Muscle of leg (tissue), 11 donors: ENCODE measurements around the gene ACRV1. TPM values are rescaled to one million over a fixed set of nuclear protein-coding genes. Genes with fewer than 3 reads are reported as not detected.

Experiments
- DNase-seq: peaks from one replicate; pipeline ENCODE4 v3.0.0; 2013
- H3K27ac ChIP-seq: one replicate; pipeline ENCODE4 v1.5.1; 2013; ENCODE audit warnings: mild to moderate bottlenecking, low read length, control low read depth
- H3K27me3 ChIP-seq: one replicate; pipeline ENCODE4 v1.6.1; 2013; ENCODE audit warnings: low read length; ENCODE audit not compliant: control insufficient read depth, insufficient read depth
- H3K36me3 ChIP-seq: one replicate; pipeline ENCODE4 v1.6.1; 2013; ENCODE audit warnings: low read length; ENCODE audit not compliant: control insufficient read depth, insufficient read depth
- H3K4me1 ChIP-seq: one replicate; pipeline ENCODE4 v1.6.1; 2013; ENCODE audit warnings: low read length; ENCODE audit not compliant: control insufficient read depth, insufficient read depth
- H3K4me3 ChIP-seq: one replicate; pipeline ENCODE4 v1.5.1; 2013; ENCODE audit warnings: low read length, control low read depth
- H3K9me3 ChIP-seq: replicated peaks from 2 replicates; pipeline ENCODE4 v1.6.1; 2013; ENCODE audit warnings: low read depth, low read length; ENCODE audit not compliant: control insufficient read depth
- WGBS: methylation state at CpG from one replicate; pipeline ENCODE4 v1.1.5; 2013; ENCODE audit warnings: missing lambda C conversion rate; ENCODE audit not compliant: insufficient coverage; 5-methylcytosine and 5-hydroxymethylcytosine counted together
- polyA plus RNA-seq, 8 donors: library from polyadenylated mRNA; unstranded; fragments of 120-200 nt; gene quantifications; one replicate each; pipeline versions ENCODE4 v1.2.1 to v1.2.3, GENCODE V29; 2013; ENCODE audit warnings: inconsistent platforms in 1 of 8, low replicate concordance in 1 of 8; ENCODE audit not compliant: insufficient read length in 8 of 8, insufficient read depth in 1 of 8
- total RNA-seq: library from RNA; stranded (reverse); fragments of 120-200 nt; gene quantifications from one replicate; pipeline ENCODE4 v1.2.4, GENCODE V29; 2013

ACRV1 gene
- total and polyA plus RNA-seq, 9 donors: 0.26 to 0.78 (median 0.37) TPM; not detected in 1

DNA sequence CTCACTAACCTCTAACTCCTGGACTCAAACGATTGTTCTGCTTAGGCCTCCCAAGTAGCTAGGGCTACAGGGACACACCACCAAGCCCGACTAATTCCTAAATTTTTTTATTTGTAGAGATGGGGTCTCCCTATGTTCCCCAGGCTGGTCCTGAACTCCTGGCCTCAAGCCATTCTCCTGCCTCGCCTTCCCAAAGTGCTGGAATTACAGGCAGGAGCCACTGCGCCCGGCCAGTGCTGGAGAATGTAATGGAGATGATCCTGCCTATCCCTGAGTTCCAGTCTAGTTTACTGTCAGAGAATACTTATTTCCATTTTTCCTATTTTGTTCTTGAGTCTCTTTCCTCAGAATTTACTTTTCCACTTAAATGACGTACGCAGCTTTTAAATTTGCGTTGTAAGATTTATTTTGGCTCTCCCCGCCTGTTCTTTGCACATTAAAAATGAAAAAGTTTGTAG is 55.9 kb downstream of the ACRV1 start, which contains the start of gene CHEK1:
CHEK1 (plus strand) TSS at position 408 of the 458 bp plus-strand sequence. CDS start 1,606 bp downstream, outside the sequence.
- no peaks in the 10 kb centered on the region for H3K27me3 ChIP-seq
- WGBS: no CpG with 5 or more reads among the region's 9 CpGs
- peaks cover 8% of the 10 kb centered on the region for H3K4me1 ChIP-seq
- H3K27ac ChIP-seq: peak within 1 kb of the TSS; percentile 99
- no peaks in the 10 kb centered on the region for H3K9me3 ChIP-seq
- peaks cover 17% of the 10 kb centered on the region for H3K36me3 ChIP-seq
- peak within 1 kb of the TSS; percentile 85 for H3K4me3 ChIP-seq
- DNase-seq: no peak

GRCh38 chr11:125623064-125623463 is 57.6 kb downstream of the ACRV1 start:
- Histone ChIP-seq H3K4me1 (peaks cover 8% of the 10 kb centered on the region), H3K27me3 (no peaks in the 10 kb centered on the region), H3K27ac (no peak overlapping the region), H3K9me3 (no peaks in the 10 kb centered on the region), H3K4me3 (no peak overlapping the region), H3K36me3 (peaks cover 33% of the 10 kb centered on the region)
- no peak for DNase-seq
- WGBS: no CpG with 5 or more reads among the region's 1 CpG

- Histone ChIP-seq H3K27ac (no peak overlapping the region), H3K4me1 (peaks cover 8% of the 10 kb centered on the region), H3K4me3 (no peak overlapping the region), H3K36me3 (peaks cover 36% of the 10 kb centered on the region), H3K9me3 (no peaks in the 10 kb centered on the region), H3K27me3 (no peaks in the 10 kb centered on the region)
- WGBS: no CpG with 5 or more reads among the region's 2 CpGs
- DNase-seq: no peak
Measured at GRCh38 chr11:125621995-125622394, 58.7 kb downstream of the ACRV1 start.

Other genes with a start within 250 kb of the ACRV1 start
- 10.6 TPM for gene FEZ1, start 184.6 kb downstream of the ACRV1 start, total RNA-seq
- 10 to 100 TPM in 3 of 8 donors, 1 to 10 TPM in 5; 4.4 to 11.9 (median 7.4) TPM for gene FEZ1, start 184.6 kb downstream of the ACRV1 start, polyA plus RNA-seq
- 40.3 TPM for gene EI24, start 111.4 kb downstream of the ACRV1 start, total RNA-seq
- gene EI24, start 111.4 kb downstream of the ACRV1 start, polyA plus RNA-seq: 10 to 100 TPM; 51.4 to 83.3 (median 66.8) TPM
- gene STT3A, start 88.0 kb downstream of the ACRV1 start, total RNA-seq: 68.9 TPM
- gene STT3A, start 88.0 kb downstream of the ACRV1 start, polyA plus RNA-seq: 100 to 1,000 TPM; 109 to 158 (median 115) TPM
- 9.4 TPM for gene CHEK1, start 55.7 kb downstream of the ACRV1 start, total RNA-seq
- 10 to 100 TPM in 3 of 8 donors, 1 to 10 TPM in 5; 7.6 to 16.6 (median 9.7) TPM for gene CHEK1, start 55.7 kb downstream of the ACRV1 start, polyA plus RNA-seq
- not detected for gene PATE1, start 65.4 kb upstream of the ACRV1 start, total RNA-seq
- not detected for gene PATE1, start 65.4 kb upstream of the ACRV1 start, polyA plus RNA-seq
- gene PATE2, start 98.0 kb upstream of the ACRV1 start, total RNA-seq: 0.13 TPM
- under 1 TPM in 2 of 8 donors, not detected in 6; 0.07 to 0.17 TPM for gene PATE2, start 98.0 kb upstream of the ACRV1 start, polyA plus RNA-seq
- gene PATE3, start 107.3 kb upstream of the ACRV1 start, total RNA-seq: not detected
- gene PATE3, start 107.3 kb upstream of the ACRV1 start, polyA plus RNA-seq: not detected
- not detected for gene PATE4, start 152.5 kb upstream of the ACRV1 start, total RNA-seq
- under 1 TPM in 3 of 8 donors, not detected in 5; 0.09 to 0.25 (median 0.12) TPM for gene PATE4, start 152.5 kb upstream of the ACRV1 start, polyA plus RNA-seq
- 5.3 TPM for gene HYLS1, start 206.8 kb upstream of the ACRV1 start, total RNA-seq
- gene HYLS1, start 206.8 kb upstream of the ACRV1 start, polyA plus RNA-seq: 1 to 10 TPM; 5.0 to 7.4 (median 5.9) TPM
- gene PUS3, start 222.4 kb upstream of the ACRV1 start, total RNA-seq: 11.0 TPM
- 10 to 100 TPM in 6 of 8 donors, 1 to 10 TPM in 2; 9.6 to 12.7 (median 10.9) TPM for gene PUS3, start 222.4 kb upstream of the ACRV1 start, polyA plus RNA-seq
- gene DDX25, start 223.7 kb upstream of the ACRV1 start, total RNA-seq: 0.35 TPM
- gene DDX25, start 223.7 kb upstream of the ACRV1 start, polyA plus RNA-seq: under 1 TPM; 0.22 to 0.77 (median 0.35) TPM